Ishikawa (cell line): ENCODE measurements around the gene WDR74.
A peak's percentile ranks its signal among the peaks of the same experiment; 100 is the strongest.

Experiments
- CEBPB ChIP-seq: IDR thresholded peaks from 2 replicates; pipeline ENCODE4 v1.6.1; 2012
- CREB1 ChIP-seq: IDR thresholded peaks from 2 replicates; pipeline ENCODE4 v1.6.1; 2012; ENCODE audit warnings: low read depth
- EGR1 ChIP-seq: IDR thresholded peaks from 2 replicates; pipeline ENCODE4 v1.6.1; 2012
- EP300 ChIP-seq: IDR thresholded peaks from 2 replicates; pipeline ENCODE4 v1.6.1; 2012; ENCODE audit warnings: borderline replicate concordance
- FOXM1 ChIP-seq: IDR thresholded peaks from 2 replicates; pipeline ENCODE4 v1.6.1; 2012; ENCODE audit warnings: low read depth, borderline replicate concordance
- MAX ChIP-seq: IDR thresholded peaks from 2 replicates; pipeline ENCODE4 v1.6.1; 2012
- NFIC ChIP-seq: IDR thresholded peaks from 2 replicates; pipeline ENCODE4 v1.6.1; 2012
- RAD21 ChIP-seq: IDR thresholded peaks from 2 replicates; pipeline ENCODE4 v1.6.1; 2012; ENCODE audit warnings: low read depth
- REST ChIP-seq: IDR thresholded peaks from 2 replicates; pipeline ENCODE4 v1.6.1; 2012; ENCODE audit warnings: low read depth, mild to moderate bottlenecking
- TAF1 ChIP-seq: IDR thresholded peaks from 2 replicates; pipeline ENCODE4 v1.6.1; 2012; ENCODE audit warnings: low read depth, mild to moderate bottlenecking
- TCF12 ChIP-seq: IDR thresholded peaks from 2 replicates; pipeline ENCODE4 v1.6.1; 2012; ENCODE audit warnings: low read depth
- TEAD4 ChIP-seq: IDR thresholded peaks from 2 replicates; pipeline ENCODE4 v1.6.1; 2012
- USF1 ChIP-seq: IDR thresholded peaks from 2 replicates; pipeline ENCODE4 v1.6.1; 2012
- YY1 ChIP-seq: IDR thresholded peaks from 2 replicates; pipeline ENCODE4 v1.6.1; 2012; ENCODE audit warnings: low read depth
- ZBTB7A ChIP-seq: IDR thresholded peaks from 2 replicates; pipeline ENCODE4 v1.6.1; 2012; ENCODE audit warnings: low read depth

Gene WDR74

GRCh38 chr11:62832336-62833234, 6.8 kb downstream of the WDR74 start, which contains the start of gene TEX54:
Gene TEX54 (minus strand): TSS chr11:62832841.
- TF ChIP-seq YY1 (no peak), MAX (0 out of 2 replicates have a peak, but pooled peaks have one; percentile 4)

GRCh38 chr11:62831520-62832335, 7.7 kb downstream of the WDR74 start, which contains the start of gene STX5:
Gene STX5 (minus strand): TSS chr11:62832051. CDS start chr11:62831243, 808 bp downstream.
- TF ChIP-seq USF1 (peak; percentile 49; the same call in 1 of the 2 replicates), TEAD4 (no peak), YY1 (no peak), ZBTB7A (0 out of 2 replicates have a peak, but pooled peaks have one; percentile 9), RAD21 (no peak), MAX (peak; percentile 22; the same call in 1 of the 2 replicates), EP300 (0 out of 2 replicates have a peak, but pooled peaks have one; percentile 22), TAF1 (peak; percentile 71), FOXM1 (0 out of 2 replicates have a peak, but pooled peaks have one; percentile 13), CEBPB (no peak), TCF12 (no peak), REST (no peak), CREB1 (peak; percentile 91), EGR1 (peak; percentile 5; the same call in 1 of the 2 replicates), NFIC (no peak)

GRCh38 chr11:62830904-62831519, 8.4 kb downstream of the WDR74 start:
- no peak for TF ChIP-seq YY1
- TF ChIP-seq EGR1 = no peak
- no peak for TF ChIP-seq TCF12
- no peak for TF ChIP-seq RAD21
- TF ChIP-seq USF1 = no peak
- TF ChIP-seq REST = no peak
- no peak for TF ChIP-seq EP300
- no peak for TF ChIP-seq CEBPB
- TF ChIP-seq TEAD4 = no peak

GRCh38 chr11:62823677-62824076, 15.7 kb downstream of the WDR74 start:
- TF ChIP-seq YY1 = no peak
- TF ChIP-seq MAX = no peak
- TF ChIP-seq TEAD4 = no peak
- TF ChIP-seq RAD21 = no peak
- TF ChIP-seq TCF12 = no peak
- no peak for TF ChIP-seq EGR1
- no peak for TF ChIP-seq USF1
- TF ChIP-seq NFIC = no peak
- TF ChIP-seq REST = no peak
- no peak for TF ChIP-seq FOXM1
- no peak for TF ChIP-seq ZBTB7A
- no peak for TF ChIP-seq EP300
- TF ChIP-seq TAF1 = no peak
